Stimulated activated naive B cell treated with anti-CD40 and anti-IgM and Interleukin-4, amounts not matched to agents 10 μg/mL and 1 μg/mL and 100 μg/mL, for 72 hours (primary cell): ENCODE results near the gene PLXNC1.

Experiments
- ATAC-seq, 2 donors: fragments of 150-1000 bp; cut with Tn5 transposase; replicated peaks; 2 replicates each; pipeline ENCODE4 v1.10.0; 2021; ENCODE audit warnings: moderate library complexity in 1 of 2
- DNase-seq: peaks from one replicate; pipeline ENCODE4 v3.0.0; 2021
- H3K27ac Mint-ChIP-seq: one replicate; pipeline ENCODE4 v1.8.0; 2022; ENCODE audit warnings: mild to moderate bottlenecking, mixed read lengths
- H3K27me3 Mint-ChIP-seq, 2 donors: one replicate each; pipeline ENCODE4 v1.8.0; 2022; ENCODE audit warnings: mixed read lengths in 2 of 2
- H3K36me3 Mint-ChIP-seq, 2 donors: one replicate each; pipeline ENCODE4 v1.8.0; 2022; ENCODE audit warnings: mixed read lengths in 2 of 2, mild to moderate bottlenecking in 1 of 2
- H3K4me1 Mint-ChIP-seq, 2 donors: one replicate each; pipeline ENCODE4 v1.8.0; 2022; ENCODE audit warnings: mixed read lengths in 2 of 2, mild to moderate bottlenecking in 1 of 2
- H3K4me3 Mint-ChIP-seq, 2 donors: one replicate each; pipeline ENCODE4 v1.8.0; 2022; ENCODE audit warnings: mild to moderate bottlenecking in 2 of 2, mixed read lengths in 2 of 2, moderate library complexity in 1 of 2
- H3K9me3 Mint-ChIP-seq, 2 donors: one replicate each; pipeline ENCODE4 v1.8.0; 2022; ENCODE audit warnings: mixed read lengths in 2 of 2, mild to moderate bottlenecking in 1 of 2

Gene PLXNC1

DNA sequence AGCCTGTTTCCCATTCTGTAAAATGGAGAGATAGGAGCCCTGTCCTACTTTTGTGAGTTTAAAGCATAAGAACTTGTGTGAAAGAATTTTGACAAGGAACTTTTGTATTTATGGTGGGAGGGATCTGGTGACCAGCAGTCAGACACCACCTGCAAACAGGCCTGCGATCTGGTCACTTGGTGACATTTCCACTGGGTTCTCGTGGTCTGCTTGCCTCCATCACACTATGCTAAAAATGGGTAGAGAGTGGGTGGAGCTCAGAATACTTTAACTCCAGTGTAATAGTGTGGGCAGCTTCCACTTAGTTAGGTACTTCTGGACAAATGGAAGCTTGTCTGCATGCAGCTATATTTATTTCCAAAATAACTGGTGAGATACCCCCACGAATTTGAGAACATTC, 26.5 kb upstream of the PLXNC1 start:
- H3K27me3 Mint-ChIP-seq = no peaks in the 10 kb centered on the region
- peaks cover 0 to 3% of the 10 kb centered on the region in 2 donors for H3K36me3 Mint-ChIP-seq
- DNase-seq (no peak), ATAC-seq (peak; percentile 31 to 42)
- H3K4me3 Mint-ChIP-seq = peak overlapping the region; percentile 30 to 48
- peaks cover 36 to 48% of the 10 kb centered on the region in 2 donors for H3K4me1 Mint-ChIP-seq
- H3K27ac Mint-ChIP-seq = peak overlapping the region; percentile 31
- peaks cover 2 to 4% of the 10 kb centered on the region in 2 donors for H3K9me3 Mint-ChIP-seq

DNA sequence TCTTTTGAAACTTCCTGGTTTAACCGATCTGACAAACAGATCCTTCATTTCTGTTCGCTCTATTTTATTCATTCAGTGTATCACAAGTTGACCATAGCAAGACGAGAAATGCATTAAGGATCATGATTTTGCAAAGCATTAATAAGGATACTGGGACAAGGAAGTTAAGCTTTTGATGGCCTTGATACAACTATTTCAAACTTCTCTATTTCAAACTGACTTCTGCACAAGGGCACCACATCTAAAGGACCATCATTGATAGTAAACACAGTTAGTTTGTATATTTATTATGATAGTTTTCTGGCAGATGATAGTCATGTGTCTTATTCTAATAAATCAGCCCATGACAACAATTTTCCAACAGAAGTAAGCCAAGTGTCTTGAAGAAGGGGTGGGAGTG, 25.8 kb upstream of the PLXNC1 start:
- peaks cover 38 to 54% of the 10 kb centered on the region in 2 donors for H3K4me1 Mint-ChIP-seq
- no peak overlapping the region for H3K4me3 Mint-ChIP-seq
- no peak overlapping the region for H3K27ac Mint-ChIP-seq
- no peaks in the 10 kb centered on the region for H3K27me3 Mint-ChIP-seq
- no peak for ATAC-seq
- H3K9me3 Mint-ChIP-seq = peaks cover 2 to 4% of the 10 kb centered on the region in 2 donors
- no peak for DNase-seq
- H3K36me3 Mint-ChIP-seq = peaks cover 0 to 3% of the 10 kb centered on the region in 2 donors

DNA sequence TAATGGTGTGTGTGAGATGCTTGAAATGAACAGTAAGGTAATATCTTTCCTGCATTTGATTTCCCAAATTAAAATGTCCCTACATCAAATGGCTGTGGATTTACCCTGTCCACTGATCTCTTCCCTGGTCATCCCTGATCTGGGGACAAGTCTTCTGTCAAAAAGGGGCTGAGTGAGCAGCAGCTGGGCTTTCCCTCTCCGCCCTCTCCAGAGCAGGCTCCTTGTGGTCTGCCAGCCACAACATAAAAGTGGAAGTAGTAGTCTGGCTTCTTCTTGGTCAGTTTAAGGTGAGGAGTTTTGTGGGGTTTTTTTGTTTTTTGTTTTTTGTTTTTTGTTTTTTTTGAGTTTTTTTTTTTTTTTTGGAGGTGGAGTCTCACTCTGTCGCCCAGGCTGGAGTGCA, 25.2 kb upstream of the PLXNC1 start:
- Mint-ChIP-seq H3K27me3 (no peaks in the 10 kb centered on the region), H3K27ac (peak overlapping the region; percentile 99), H3K36me3 (peaks cover 0 to 3% of the 10 kb centered on the region in 2 donors), H3K4me1 (peaks cover 43 to 58% of the 10 kb centered on the region in 2 donors), H3K4me3 (peak overlapping the region; percentile 84 to 87), H3K9me3 (peaks cover 2 to 4% of the 10 kb centered on the region in 2 donors)
- ATAC-seq = peak; percentile 68 to 77
- peak; percentile 22 for DNase-seq

DNA sequence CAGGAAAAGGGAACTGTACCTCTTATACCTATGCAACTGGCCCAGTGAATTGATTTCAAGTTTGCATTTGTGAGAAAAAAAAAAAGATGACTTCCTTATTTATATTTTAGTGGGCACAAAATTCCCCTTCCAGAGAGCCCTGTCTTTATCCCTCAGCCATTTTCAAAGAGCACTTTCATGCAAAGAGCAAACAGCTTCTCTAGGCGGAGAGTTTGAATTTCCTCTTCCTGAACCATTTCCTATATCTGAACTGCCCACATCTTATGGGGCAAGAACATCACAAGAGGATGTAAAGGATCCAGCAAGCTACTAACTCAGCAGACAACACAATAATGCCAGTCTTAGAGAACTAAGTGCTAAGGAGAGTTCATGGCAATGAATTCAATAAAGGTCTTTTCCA, 22.3 kb upstream of the PLXNC1 start:
- H3K9me3 Mint-ChIP-seq = peaks cover 4 to 5% of the 10 kb centered on the region in 2 donors
- H3K27ac Mint-ChIP-seq = peak overlapping the region; percentile 75
- no peaks in the 10 kb centered on the region for H3K27me3 Mint-ChIP-seq
- H3K36me3 Mint-ChIP-seq = peaks cover 0 to 7% of the 10 kb centered on the region in 2 donors
- H3K4me3 Mint-ChIP-seq = no peak overlapping the region
- peak; percentile 22 to 45 for ATAC-seq
- H3K4me1 Mint-ChIP-seq = peaks cover 48 to 58% of the 10 kb centered on the region in 2 donors
- DNase-seq = no peak

DNA sequence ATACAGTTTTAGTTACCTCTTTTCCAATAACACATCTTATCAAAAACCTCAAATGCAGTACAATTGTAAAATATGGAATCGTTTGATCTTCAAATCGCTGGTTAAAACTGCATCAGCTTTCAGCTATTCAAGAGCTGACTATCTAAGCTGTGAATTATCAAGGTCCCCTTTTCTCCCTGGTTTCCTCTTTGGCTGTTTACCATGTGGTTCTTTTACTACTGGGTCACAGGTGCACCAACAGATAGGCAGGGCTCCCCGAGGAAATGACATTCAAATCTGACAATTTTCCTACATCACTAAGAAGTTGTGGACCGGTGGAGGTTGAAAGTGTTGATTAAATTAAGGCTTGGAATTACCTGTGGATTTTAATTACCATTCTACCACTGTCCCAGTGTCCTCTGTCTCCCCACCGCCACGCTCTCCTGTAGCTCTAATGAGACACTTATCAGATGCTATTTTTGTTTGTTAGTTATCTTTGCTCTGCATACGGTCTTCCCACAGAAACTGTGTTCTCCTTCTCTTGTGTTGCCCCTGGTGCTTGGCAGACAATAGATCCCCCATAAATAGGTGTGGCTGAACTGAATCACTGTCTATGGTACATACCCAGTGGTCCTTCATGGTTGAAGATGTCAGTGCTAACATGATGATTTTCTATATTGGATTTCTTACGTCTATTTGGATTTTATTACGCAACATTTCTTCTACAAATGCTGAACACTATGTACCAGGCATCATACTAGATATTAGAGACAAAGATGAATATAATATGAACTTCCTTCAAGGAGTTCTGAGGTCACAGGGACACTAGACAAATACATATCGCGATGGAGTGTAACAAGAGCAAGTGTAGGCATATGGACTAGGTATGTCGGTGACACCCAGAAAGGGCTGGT, 20.9 kb upstream of the PLXNC1 start:
- Mint-ChIP-seq H3K27me3 (no peaks in the 10 kb centered on the region), H3K27ac (no peak overlapping the region), H3K4me3 (no peak overlapping the region), H3K9me3 (peaks cover 4 to 5% of the 10 kb centered on the region in 2 donors), H3K36me3 (peaks cover 0 to 7% of the 10 kb centered on the region in 2 donors), H3K4me1 (peaks cover 45 to 49% of the 10 kb centered on the region in 2 donors)
- DNase-seq (no peak), ATAC-seq (no peak)

DNA sequence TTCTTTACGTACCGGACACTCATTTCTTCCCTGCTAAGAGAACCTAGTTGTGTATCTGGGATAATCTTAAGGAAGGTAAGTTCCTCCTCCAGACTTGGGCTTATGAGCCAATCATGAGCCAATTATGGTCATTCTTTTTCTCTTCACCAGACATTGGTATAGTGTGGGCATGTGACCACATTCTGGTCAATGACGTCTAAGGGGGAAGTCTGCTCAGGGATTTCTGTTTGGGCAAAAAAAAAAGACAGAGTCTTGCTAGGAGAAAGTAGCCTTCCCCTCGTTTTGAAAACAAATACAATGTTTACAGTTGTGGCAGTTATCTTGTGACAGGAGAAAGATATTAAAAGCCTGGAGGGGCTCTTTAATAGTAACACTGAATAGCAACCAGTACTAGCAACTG, 20.1 kb upstream of the PLXNC1 start:
- Mint-ChIP-seq H3K27me3 (no peaks in the 10 kb centered on the region), H3K27ac (no peak overlapping the region), H3K9me3 (peaks cover 4 to 5% of the 10 kb centered on the region in 2 donors), H3K36me3 (peaks cover 0 to 7% of the 10 kb centered on the region in 2 donors), H3K4me3 (no peak overlapping the region), H3K4me1 (peaks cover 38 to 41% of the 10 kb centered on the region in 2 donors)
- ATAC-seq (no peak), DNase-seq (no peak)

DNA sequence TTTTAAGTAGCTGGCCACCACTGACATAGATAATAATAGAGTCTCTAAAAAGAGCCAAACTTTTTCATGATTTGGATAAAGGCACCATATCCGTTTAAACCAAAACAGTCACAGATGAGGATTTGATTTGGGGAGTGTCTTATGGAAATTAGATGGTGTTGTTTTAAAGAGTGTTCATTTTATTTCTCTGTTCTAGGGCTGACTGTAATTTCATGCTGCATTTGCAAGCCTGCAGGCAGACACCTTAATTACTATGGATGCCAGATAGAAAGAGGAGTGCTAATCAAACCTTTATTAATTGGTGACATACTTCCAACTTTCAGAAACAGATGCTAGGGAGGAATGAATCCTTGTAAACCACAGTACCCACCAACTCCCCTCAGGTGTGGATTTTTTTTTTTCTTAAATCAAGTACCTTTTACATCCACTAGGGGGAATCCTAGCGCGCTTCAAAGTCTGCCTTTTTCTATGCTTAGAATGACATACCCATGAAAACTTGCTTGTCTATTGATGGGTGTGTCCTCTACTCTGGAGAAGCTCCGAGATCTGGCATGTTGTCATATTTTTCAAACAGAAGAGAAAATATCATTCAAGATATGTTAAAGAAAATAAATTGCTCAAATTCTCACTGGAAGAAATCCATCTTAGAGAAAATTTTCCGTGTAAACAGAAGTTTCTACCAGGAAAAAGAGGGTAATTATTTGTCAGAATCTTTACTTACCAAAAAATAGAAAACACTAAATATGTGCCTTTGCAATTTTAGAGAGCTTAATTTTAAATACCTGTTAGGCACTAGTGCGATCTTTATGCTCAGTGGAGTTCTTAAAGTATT, 14.2 kb upstream of the PLXNC1 start:
- ATAC-seq = peak; percentile 84 to 93
- Mint-ChIP-seq H3K4me1 (peaks cover 4 to 5% of the 10 kb centered on the region in 2 donors), H3K4me3 (no peak overlapping the region)

DNA sequence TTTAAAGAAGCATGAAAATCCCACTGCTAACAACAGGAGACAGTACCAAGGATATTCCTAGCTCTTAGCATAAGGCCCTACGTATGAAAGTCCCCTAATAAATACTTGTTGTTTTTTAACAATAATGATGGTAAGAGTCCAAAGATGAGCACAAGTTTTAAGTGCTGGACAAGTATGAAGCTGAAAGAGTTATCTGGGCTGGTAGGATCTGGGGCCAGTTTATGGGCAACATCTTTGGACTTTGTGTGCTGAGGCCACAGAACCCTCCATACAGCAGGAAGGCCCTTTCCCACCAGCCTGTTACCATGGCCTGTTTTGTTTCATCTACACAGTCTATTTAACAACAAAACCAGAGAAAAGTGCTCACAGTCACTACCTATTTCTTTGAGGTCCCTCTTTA, 12.5 kb upstream of the PLXNC1 start:
- Mint-ChIP-seq H3K27ac (no peak overlapping the region), H3K36me3 (no peaks in the 10 kb centered on the region), H3K9me3 (no peaks in the 10 kb centered on the region), H3K27me3 (no peaks in the 10 kb centered on the region), H3K4me3 (no peak overlapping the region), H3K4me1 (peaks cover 6 to 12% of the 10 kb centered on the region in 2 donors)
- ATAC-seq = no peak
- no peak for DNase-seq

More for the DNA sequence above, 14.2 kb upstream of the PLXNC1 start:
- no peak for DNase-seq
- peaks cover 0 to 3% of the 10 kb centered on the region in 2 donors for H3K9me3 Mint-ChIP-seq
- no peak overlapping the region for H3K27ac Mint-ChIP-seq
- no peaks in the 10 kb centered on the region for H3K27me3 Mint-ChIP-seq
- H3K36me3 Mint-ChIP-seq = peaks cover 0 to 4% of the 10 kb centered on the region in 2 donors

DNA sequence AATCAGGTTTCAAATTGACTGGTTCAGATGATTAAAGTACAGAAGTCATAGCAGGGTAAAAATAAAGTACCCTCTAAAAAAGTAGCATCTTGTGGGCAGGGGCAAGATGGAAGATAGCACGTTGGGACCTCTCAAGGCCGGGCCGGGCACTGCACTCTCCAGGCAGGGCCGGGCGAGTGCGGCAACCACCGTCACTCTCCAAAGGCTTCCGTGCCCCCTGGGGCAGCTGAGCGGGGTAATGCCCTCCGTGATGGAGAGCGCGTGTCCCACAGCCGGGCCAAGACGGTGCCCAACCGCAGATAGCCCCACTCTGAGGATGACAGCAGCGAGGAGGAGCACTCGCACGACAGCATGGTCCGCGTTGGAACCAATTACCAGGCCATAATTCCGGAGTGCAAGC, 8.6 kb upstream of the PLXNC1 start:
- Mint-ChIP-seq H3K27me3 (no peaks in the 10 kb centered on the region), H3K4me3 (no peak overlapping the region), H3K36me3 (no peaks in the 10 kb centered on the region), H3K27ac (no peak overlapping the region), H3K9me3 (no peaks in the 10 kb centered on the region), H3K4me1 (peaks cover 9 to 26% of the 10 kb centered on the region in 2 donors)
- ATAC-seq (no peak), DNase-seq (no peak)

DNA sequence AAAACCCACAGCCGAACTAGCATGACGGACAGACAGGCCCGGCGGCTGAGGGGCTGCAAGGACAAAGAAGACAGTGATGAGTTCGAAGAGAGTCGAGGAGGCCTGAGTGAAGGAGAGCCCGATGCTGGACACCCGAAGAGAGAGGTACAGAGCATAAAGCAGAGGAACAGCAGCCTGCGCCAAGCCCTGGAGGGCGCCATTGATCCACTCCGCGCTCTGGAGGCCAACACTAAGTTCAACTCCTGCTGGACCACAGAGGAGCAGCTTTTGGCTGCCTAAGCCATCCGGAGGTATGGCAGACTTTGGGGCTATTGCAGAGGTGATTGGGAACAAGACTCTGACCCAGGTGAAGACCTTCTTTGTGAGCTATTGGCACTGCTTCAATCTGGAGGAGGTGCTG, 7.8 kb upstream of the PLXNC1 start:
- ATAC-seq = peak; percentile 72 to 73
- Mint-ChIP-seq H3K4me1 (peaks cover 10 to 29% of the 10 kb centered on the region in 2 donors), H3K36me3 (no peaks in the 10 kb centered on the region), H3K27ac (no peak overlapping the region), H3K4me3 (no peak overlapping the region), H3K27me3 (no peaks in the 10 kb centered on the region), H3K9me3 (no peaks in the 10 kb centered on the region)
- no peak for DNase-seq

DNA sequence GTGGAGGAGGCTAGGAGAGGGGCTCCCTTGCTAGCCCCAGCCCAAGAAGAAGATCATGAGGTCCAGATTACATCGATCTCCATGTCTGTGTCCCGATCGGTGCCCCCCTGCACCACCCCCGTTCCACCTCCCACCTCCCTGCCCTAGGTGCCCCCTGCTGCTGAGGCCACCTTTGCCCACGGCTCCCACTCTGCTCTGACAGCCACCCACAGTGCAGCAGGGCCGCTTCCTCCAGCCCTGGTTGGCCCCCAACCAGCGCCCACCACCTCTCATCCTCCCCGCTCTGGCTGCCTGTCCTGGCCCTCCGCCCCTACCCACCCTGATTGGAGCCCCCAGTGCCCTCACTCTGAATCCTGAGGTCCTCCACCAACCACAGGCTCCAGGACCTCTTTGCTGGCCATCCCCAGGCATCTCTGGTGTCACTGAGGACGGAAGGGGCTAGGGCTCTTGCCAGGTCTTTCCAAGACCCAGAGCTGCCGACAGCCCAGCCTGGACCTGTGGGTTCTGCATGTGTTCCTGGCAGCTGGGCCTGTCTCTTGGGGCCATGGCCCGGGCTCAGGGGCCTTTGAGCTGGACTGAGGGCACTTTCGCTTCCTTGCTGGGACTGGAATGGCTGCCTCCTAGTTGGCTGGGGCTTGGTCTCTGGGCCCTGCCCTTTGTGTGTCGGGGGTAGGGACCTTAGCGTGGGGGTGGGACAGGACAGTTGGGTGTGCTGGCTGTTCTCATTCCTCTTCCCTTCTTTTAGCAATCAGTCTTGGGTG, 7.2 kb upstream of the PLXNC1 start:
- no peak for DNase-seq
- H3K27me3 Mint-ChIP-seq = no peaks in the 10 kb centered on the region
- no peaks in the 10 kb centered on the region for H3K36me3 Mint-ChIP-seq
- no peak overlapping the region for H3K27ac Mint-ChIP-seq
- H3K4me3 Mint-ChIP-seq = no peak overlapping the region
- peaks cover 16 to 36% of the 10 kb centered on the region in 2 donors for H3K4me1 Mint-ChIP-seq
- ATAC-seq = no peak
- H3K9me3 Mint-ChIP-seq = no peaks in the 10 kb centered on the region

DNA sequence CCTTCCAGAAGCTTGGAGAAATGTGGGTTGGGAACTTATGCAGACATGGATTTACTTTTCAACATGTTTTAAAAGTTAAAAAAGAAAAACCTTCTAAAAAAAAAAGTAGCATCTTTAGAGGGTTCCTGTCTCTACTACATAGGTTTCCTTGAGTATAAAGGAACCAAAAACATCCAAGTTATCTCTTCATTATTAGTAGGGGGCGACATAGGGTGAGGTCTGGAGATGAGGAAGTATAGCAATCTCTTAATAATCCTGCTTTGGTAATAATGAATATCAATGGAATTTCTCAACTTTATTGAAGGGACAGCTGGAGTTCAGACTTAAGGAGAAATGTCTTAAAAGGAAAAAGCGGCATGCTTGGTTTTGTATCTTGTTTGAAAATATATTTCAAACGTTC, 6.5 kb upstream of the PLXNC1 start:
- peaks cover 21 to 43% of the 10 kb centered on the region in 2 donors for H3K4me1 Mint-ChIP-seq
- no peaks in the 10 kb centered on the region for H3K9me3 Mint-ChIP-seq
- H3K27ac Mint-ChIP-seq = no peak overlapping the region
- no peak for ATAC-seq
- H3K36me3 Mint-ChIP-seq = no peaks in the 10 kb centered on the region
- DNase-seq = no peak
- H3K4me3 Mint-ChIP-seq = no peak overlapping the region
- H3K27me3 Mint-ChIP-seq = no peaks in the 10 kb centered on the region

DNA sequence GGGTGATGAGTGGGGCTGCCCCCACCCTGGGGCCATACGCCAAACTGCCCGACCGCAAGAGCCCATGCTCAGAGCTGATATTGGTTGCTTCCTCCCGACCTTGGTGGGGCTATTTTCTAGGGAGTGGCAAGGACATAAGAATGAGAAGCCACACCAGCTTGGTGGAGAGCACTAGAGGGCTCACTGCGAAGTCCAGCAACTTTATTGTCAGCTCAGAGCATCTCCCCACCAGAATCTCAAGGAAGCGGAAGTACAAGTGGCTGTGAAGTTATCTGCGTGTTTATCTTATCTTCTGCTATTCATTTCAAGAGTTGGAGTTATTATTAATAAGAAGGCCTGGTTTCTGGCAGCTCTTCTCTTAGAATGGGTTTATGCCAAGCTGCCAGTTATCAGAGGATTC, 4.9 kb upstream of the PLXNC1 start:
- no peaks in the 10 kb centered on the region for H3K36me3 Mint-ChIP-seq

DNA sequence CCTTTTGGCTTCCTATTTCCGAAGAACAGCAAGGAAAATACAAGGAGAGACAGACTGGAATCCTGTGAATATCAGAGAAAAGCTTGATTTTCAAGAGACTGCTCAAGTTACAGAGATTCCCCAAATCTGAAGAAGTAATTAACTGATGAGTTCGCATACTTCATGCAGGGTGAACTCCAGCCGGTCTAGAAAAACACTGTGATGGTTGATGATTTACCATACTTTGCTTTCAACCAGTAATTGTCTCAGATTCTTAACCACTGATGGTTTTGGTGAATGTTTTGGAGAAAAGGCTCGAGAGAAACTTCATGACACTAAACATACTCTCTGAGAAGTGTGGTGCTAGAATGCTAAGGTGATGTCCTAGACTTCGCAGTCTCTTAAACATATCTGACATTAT, 4.4 kb upstream of the PLXNC1 start:
- Mint-ChIP-seq H3K27ac (no peak overlapping the region), H3K9me3 (no peaks in the 10 kb centered on the region), H3K36me3 (no peaks in the 10 kb centered on the region), H3K4me3 (no peak overlapping the region), H3K4me1 (peaks cover 26 to 53% of the 10 kb centered on the region in 2 donors), H3K27me3 (no peaks in the 10 kb centered on the region)
- DNase-seq (no peak), ATAC-seq (no peak)

More for the DNA sequence above, 4.9 kb upstream of the PLXNC1 start:
- H3K27me3 Mint-ChIP-seq = no peaks in the 10 kb centered on the region
- no peak overlapping the region for H3K4me3 Mint-ChIP-seq
- peaks cover 26 to 55% of the 10 kb centered on the region in 2 donors for H3K4me1 Mint-ChIP-seq
- no peak for DNase-seq
- H3K9me3 Mint-ChIP-seq = no peaks in the 10 kb centered on the region
- ATAC-seq = no peak
- H3K27ac Mint-ChIP-seq = no peak overlapping the region
